M059J (cell line): ENCODE data around the gene PLA2G4D. TPM values are rescaled to one million over a fixed set of nuclear protein-coding genes. Genes with fewer than 3 reads are reported as not detected.

ENCODE experiments used
- DNase-seq: peaks from one replicate; pipeline ENCODE4 v3.0.0-alpha.2; 2012; ENCODE audit warnings: low read depth
- total RNA-seq: library from RNA; depleted of rRNA; stranded (reverse); fragments of >200 nt; shearing (Covaris generic); gene quantifications from 2 replicates; pipeline ENCODE4 v1.2.3, GENCODE V29; 2014

Gene PLA2G4D
- total RNA-seq, 1 experiment from 2014 or later: 0.52 TPM

GRCh38 chr15:42128476-42128875, 34.1 kb upstream of the PLA2G4D start:
- no peak for DNase-seq

- no peak for DNase-seq
These were observed 29.2 kb upstream of the PLA2G4D start for GRCh38 chr15:42123546-42123945.

GRCh38 chr15:42121682-42122081, 27.3 kb upstream of the PLA2G4D start:
- no peak for DNase-seq

GRCh38 chr15:42121021-42121420, 26.7 kb upstream of the PLA2G4D start:
- no peak for DNase-seq

GRCh38 chr15:42120285-42120684, 25.9 kb upstream of the PLA2G4D start:
- DNase-seq: no peak

GRCh38 chr15:42119446-42119760, 25.0 kb upstream of the PLA2G4D start:
- DNase-seq: no peak

GRCh38 chr15:42118650-42119445, 24.5 kb upstream of the PLA2G4D start:
- no peak for DNase-seq

- no peak for DNase-seq
These were observed 17.6 kb upstream of the PLA2G4D start for GRCh38 chr15:42111924-42112323.

- no peak for DNase-seq
These were observed 16.0 kb upstream of the PLA2G4D start for GRCh38 chr15:42110367-42110766.

GRCh38 chr15:42108806-42109205, 14.4 kb upstream of the PLA2G4D start:
- no peak for DNase-seq

- peak; percentile 59 for DNase-seq
These were observed 13.8 kb upstream of the PLA2G4D start for GRCh38 chr15:42108189-42108588.

- DNase-seq: no peak
These were observed 13.1 kb upstream of the PLA2G4D start for GRCh38 chr15:42107473-42107872.

- DNase-seq: no peak
These were observed 11.9 kb upstream of the PLA2G4D start for GRCh38 chr15:42106288-42106687.

- no peak for DNase-seq
These were observed 9.9 kb upstream of the PLA2G4D start for GRCh38 chr15:42104095-42104891.

- DNase-seq: peak; percentile 76
These were observed 8.4 kb upstream of the PLA2G4D start for GRCh38 chr15:42102646-42103235.

GRCh38 chr15:42101861-42102260, 7.5 kb upstream of the PLA2G4D start:
- DNase-seq: peak; percentile 37

GRCh38 chr15:42100021-42100800, 5.8 kb upstream of the PLA2G4D start:
- DNase-seq: peak; percentile 80

GRCh38 chr15:42097018-42097417, 2.7 kb upstream of the PLA2G4D start:
- DNase-seq: no peak

- DNase-seq: no peak
These were observed 396 bp downstream of the PLA2G4D start for GRCh38 chr15:42093966-42094365.

- DNase-seq: peak; percentile 88
These were observed 1.7 kb downstream of the PLA2G4D start for GRCh38 chr15:42092398-42093318.
